NCI-H526 (cell line): ENCODE measurements around the gene PABPC1L.

Experiments
- DNase-seq, 2 experiments: peaks; one replicate each; lab custom pipeline; 2025; lab: John Stamatoyannopoulos, UW

Gene PABPC1L

DNA sequence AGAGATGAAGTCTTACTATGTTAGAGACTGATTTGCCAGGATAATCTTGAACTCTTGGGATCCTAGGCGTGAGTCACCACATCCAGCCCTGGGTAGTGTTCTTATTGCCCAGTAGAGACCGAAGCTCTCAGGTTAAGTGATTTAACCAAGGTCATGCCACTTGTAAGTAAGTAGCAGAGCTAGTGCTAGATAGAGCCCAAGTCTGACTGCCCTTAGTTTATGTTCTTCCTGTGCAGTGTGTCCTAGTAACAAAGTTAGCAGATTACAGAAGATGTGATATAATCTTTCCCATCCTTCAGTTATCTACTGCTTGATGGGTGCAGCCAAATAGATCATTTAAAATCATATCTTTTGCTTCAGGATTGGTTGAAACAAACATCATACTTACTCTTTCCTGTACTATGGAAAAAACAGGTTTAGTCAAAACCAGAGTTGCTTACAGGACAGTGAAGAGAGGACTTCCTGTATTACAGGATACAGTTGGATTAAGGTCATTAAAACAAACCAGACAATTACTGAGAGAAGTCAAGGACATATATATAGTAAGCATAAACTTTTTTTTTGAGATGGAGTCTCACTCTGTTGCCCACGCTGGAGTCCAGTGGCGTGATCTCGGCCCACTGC lies 9.5 kb upstream of the PABPC1L start:
- DNase-seq = no peak

- no peak for DNase-seq
Observed at GRCh38 chr20:44901974-44902373, 7.9 kb upstream of the PABPC1L start.

GRCh38 chr20:44904377-44904776 lies 5.5 kb upstream of the PABPC1L start:
- DNase-seq = no peak

DNA sequence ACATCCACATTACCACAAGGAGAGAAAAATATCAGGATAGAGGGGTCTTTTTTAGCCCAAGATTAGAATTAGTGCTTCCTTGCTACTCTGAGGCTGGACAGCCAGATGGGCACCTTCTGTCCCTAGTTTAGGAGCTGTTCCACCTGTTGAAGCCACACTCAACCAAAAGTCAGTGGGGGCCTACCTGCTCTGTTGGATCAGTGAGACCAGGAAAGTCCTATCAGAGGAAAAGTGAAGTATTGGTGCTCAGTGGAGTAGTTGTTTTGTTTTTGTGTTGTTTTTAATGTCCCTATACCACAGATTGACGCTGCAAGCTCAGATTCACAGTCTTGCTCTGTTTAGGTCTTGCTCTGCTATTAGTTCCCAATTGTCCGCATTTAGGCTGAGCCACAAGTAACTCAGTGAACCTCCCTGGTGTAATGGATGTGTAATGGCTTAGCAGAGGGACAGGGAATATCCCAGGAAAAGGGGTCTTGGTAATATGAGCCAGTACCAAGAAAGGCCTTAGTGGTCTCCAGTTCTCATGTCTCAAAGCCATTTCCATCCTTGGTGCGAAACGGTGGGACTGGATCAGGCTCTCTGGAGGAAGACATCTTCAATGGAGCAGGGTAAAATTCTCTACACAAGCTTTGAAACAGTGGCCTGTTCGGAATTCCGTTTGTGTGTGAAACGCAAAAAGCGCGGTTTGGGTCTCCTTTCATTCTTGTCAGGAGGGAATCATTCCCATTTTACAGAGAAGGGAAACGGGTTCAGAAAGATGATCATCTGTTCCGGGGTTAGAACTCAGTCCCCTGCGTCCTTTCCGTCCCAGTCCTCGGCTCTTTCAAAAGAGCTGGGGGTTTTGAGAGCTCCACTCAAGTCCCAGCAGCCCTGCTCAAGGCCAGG lies 631 bp upstream of the PABPC1L start:
- peak in 1 of 2 experiments; percentile 13 for DNase-seq

- peak in 1 of 2 experiments; percentile 39 for DNase-seq
Observed at GRCh38 chr20:44910690-44911262, 916 bp downstream of the PABPC1L start.

DNA sequence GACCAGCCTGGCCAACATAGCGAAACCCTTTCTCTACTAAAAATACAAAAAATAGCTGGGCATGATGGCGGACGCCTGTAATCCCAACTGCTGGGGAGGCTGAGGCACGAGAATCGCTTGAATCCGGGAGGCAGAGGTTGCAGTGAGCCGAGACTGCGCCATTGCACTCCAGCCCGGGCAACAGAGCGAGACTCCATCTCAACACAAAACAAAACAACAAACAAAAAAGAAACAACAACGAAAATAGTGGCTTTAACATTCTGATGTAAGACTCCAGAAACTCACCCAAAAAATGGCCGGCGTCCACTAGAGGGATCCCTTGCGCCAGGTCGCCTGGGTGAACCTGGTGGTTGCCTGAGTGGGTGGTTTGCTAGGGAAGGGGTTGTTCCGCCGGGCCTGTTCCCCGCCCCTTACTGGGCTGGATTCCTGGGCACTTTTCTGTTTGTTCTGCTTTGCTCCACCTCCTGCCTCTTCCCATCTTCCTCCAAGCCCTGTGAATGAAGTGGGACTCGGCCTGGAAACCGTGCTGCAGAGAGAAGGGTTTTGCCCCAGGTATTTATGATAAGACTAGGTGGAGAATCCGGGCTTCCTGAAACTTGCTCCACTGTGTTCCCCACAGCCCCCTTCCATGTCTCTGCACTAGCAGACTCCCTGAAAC lies 1.5 kb downstream of the PABPC1L start:
- DNase-seq = peak; percentile 22 to 47

DNA sequence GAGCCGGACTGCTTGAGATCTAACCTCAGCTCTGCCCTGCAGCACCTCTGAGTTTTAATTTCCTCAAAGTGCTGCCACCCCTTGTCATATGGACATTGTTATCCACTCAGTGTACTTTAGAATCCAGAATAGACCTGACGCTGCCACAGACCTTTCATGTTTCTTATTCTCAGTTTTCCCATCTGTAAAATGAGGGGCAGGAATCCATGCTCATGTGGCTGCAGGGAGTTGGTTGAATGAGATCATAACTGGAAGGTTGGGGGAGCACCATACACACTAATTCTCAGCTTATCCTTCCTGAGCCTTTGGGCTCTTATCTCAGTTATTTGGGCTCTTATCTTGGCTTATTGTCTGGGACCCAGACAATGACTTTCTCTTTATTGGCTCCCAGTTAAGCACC lies 2.3 kb downstream of the PABPC1L start:
- no peak for DNase-seq

GRCh38 chr20:44914924-44915323 lies 5.1 kb downstream of the PABPC1L start:
- DNase-seq = no peak

GRCh38 chr20:44916586-44916985 lies 6.7 kb downstream of the PABPC1L start:
- no peak for DNase-seq

- no peak for DNase-seq
Observed at GRCh38 chr20:44917399-44917798, 7.5 kb downstream of the PABPC1L start.

- no peak for DNase-seq
Observed at GRCh38 chr20:44918342-44918741, 8.5 kb downstream of the PABPC1L start.

GRCh38 chr20:44918761-44919160 lies 8.9 kb downstream of the PABPC1L start:
- no peak for DNase-seq

DNA sequence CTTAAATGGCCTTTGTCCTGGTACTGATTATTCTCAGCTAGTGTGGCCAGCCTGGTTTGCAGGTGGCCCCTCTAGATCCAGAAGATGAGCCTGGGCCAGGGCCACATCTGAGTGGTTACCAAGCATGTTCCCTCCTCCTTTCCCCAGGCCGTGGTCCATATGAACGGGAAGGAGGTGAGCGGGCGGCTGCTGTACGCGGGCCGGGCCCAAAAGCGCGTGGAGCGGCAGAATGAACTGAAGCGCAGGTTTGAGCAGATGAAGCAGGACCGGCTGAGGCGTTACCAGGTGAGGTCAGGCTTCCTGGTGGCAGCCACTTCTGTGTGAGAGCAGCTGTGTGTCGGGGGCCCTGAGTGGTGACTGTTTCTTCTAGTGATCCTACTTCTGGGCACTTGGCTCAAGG lies 11.6 kb downstream of the PABPC1L start:
- no peak for DNase-seq

DNA sequence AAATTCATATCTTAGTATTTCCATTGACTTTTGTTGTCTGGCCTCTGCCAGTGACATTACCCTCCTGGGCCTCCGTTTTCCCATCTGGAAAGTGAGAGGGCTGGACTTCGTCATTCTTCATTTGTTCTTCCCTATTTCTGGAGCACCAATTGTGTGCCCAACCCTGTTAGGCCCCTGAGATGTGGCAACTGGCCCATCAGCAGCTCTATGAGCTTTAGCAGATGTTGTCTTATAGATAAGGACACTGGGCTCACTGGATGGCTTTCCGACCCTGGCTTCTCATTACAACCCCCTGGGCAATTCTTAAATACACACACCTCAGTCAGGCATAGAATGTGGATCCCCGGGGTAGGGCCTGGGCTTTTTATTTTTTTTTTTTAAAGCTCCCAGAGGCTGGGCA lies 14.7 kb downstream of the PABPC1L start:
- DNase-seq = no peak

- DNase-seq = no peak
Observed at GRCh38 chr20:44928595-44928994, 18.7 kb downstream of the PABPC1L start.

DNA sequence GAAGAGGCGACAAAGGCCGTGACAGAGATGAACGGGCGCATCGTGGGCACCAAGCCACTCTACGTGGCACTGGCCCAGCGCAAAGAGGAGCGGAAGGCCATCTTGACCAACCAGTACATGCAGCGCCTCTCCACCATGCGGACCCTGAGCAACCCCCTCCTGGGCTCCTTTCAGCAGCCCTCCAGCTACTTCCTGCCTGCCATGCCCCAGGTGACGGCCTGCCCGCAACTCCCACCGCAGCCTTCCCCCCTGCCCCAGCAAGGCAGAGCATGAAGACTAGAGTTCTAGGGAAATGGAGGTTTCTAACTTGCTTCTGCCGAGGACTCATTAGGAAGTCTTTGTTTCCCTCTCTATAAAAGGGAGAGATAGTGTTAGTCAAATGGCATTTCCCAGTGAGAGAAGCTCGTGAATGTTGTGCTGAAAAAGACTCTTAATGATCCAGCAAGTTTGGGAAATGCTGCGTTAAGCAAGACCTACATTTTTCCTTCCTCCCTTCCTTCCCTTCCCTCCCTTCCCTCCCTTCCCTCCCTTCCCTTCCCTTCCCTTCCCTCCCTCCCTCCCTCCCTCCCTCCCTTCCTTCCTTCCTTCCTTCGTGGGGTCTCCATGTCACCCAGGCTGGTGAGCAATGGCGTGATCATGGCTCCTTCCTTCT lies 20.8 kb downstream of the PABPC1L start:
- DNase-seq = no peak

- no peak for DNase-seq
Observed at GRCh38 chr20:44931911-44932310, 22.1 kb downstream of the PABPC1L start.

GRCh38 chr20:44932916-44933315 lies 23.1 kb downstream of the PABPC1L start:
- no peak for DNase-seq

DNA sequence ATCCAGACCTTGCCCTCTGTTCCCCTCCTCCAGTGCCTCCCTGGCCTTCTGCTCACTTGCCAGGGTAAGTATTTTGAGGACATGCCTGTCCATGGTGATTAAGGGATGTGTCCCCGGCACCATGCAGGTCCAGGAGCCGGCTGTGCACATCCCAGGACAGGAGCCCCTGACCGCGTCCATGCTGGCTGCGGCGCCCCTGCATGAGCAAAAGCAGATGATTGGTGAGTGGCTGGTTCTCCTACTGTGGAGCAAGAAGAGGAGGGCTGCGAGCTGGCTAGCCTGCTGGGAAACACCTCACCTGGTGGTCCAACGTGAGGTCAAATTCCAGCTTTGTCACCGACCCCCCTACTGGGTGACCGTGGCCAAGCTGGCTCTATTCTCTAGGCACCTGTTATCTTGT lies 26.6 kb downstream of the PABPC1L start:
- DNase-seq = no peak

DNA sequence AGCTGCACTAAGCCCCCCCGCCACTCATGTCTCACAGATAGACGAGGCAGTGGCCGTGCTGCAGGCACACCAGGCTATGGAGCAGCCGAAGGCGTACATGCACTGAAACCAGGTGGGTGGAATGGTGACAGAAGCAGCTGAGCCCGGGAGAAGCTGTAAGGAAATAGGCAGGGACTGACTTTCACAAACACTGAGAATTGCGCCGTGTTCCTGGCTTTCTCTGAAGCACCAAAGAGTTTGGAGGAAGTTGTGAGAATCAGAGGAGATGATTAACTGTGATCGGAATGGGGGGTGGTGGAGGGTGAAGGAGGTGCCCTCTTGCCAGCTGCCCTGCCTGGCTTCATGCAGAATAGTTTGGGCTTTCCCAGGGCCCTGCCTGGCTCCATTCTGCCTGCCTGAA lies 28.8 kb downstream of the PABPC1L start:
- no peak for DNase-seq

- DNase-seq = no peak
Observed at GRCh38 chr20:44941120-44941691, 31.3 kb downstream of the PABPC1L start.
